IMR-90 (cell line): ENCODE data around the gene DOCK10. TPM values are rescaled to one million over a fixed set of nuclear protein-coding genes. Genes with fewer than 3 reads are reported as not detected.

Experiments
- ATAC-seq: fragments of 200-7000 bp; cut with Tn5 transposase; 2 replicates; pipeline ENCODE4 v1.9.1; 2020; ENCODE audit warnings: low read depth, mild to moderate bottlenecking, moderate library complexity
- BruUV-seq: library from RNA; stranded (reverse); fragments of 400-500 nt; replicated peaks from 2 replicates; lab custom pipeline; 2021; lab: Mats Ljungman, UMichigan
- CTCF ChIA-PET: fragments of 300-600 bp; formaldehyde crosslinking; extraction: SDS; loops from one replicate; lab custom pipeline; 2021; ENCODE audit warnings: antibody characterized with exemption; lab: Yijun Ruan, JAX
- POLR2A ChIA-PET: fragments of 300-600 bp; sonication (Branson Sonifier 250); formaldehyde crosslinking; loops from one replicate; lab custom pipeline; 2022; ENCODE audit warnings: antibody characterized with exemption; ENCODE audit not compliant: unreplicated experiment; lab: Charles Lee
- DNase-seq: peaks from one replicate; pipeline ENCODE4 v3.0.0; 2013
- H2AFZ ChIP-seq: replicated peaks from 2 replicates; pipeline ENCODE3; 2013; ENCODE audit warnings: low read length, mild to moderate bottlenecking; ENCODE audit not compliant: poor library complexity
- H2AK5ac ChIP-seq: 2 replicates; pipeline ENCODE4 v1.6.1; 2013; ENCODE audit warnings: low read depth, low read length, inconsistent platforms
- H2AK9ac ChIP-seq: replicated peaks from 2 replicates; pipeline ENCODE3; 2013; ENCODE audit warnings: mild to moderate bottlenecking, low read depth, low read length, moderate library complexity; ENCODE audit not compliant: poor library complexity
- H2BK120ac ChIP-seq: 2 replicates; pipeline ENCODE4 v1.6.1; 2013; ENCODE audit warnings: low read depth, low read length, inconsistent platforms
- H2BK15ac ChIP-seq: 3 replicates; pipeline ENCODE4 v1.6.1; 2013; ENCODE audit warnings: low read depth, low read length, inconsistent platforms
- H2BK20ac ChIP-seq: 2 replicates; pipeline ENCODE4 v1.6.1; 2013; ENCODE audit warnings: low read depth, mild to moderate bottlenecking, inconsistent platforms, low read length, moderate library complexity
- H2BK5ac ChIP-seq: 2 replicates; pipeline ENCODE4 v1.6.1; 2013; ENCODE audit warnings: mild to moderate bottlenecking, low read depth, low read length, inconsistent platforms; ENCODE audit not compliant: poor library complexity, severe bottlenecking
- H3K14ac ChIP-seq: replicated peaks from 2 replicates; pipeline ENCODE4 v1.6.1; 2013; ENCODE audit warnings: low read depth, low read length, inconsistent platforms
- H3K18ac ChIP-seq: 2 replicates; pipeline ENCODE4 v1.6.1; 2013; ENCODE audit warnings: low read depth, low read length, control low read depth
- H3K23ac ChIP-seq: 2 replicates; pipeline ENCODE4 v1.6.1; 2013; ENCODE audit warnings: low read depth, low read length, inconsistent platforms
- H3K27ac ChIP-seq: 2 replicates; pipeline ENCODE4 v1.5.1; 2013; ENCODE audit warnings: mild to moderate bottlenecking, control low read depth, low read length; ENCODE audit not compliant: insufficient read depth
- H3K27me3 ChIP-seq: 2 replicates; pipeline ENCODE4 v1.6.1; 2013; ENCODE audit warnings: low read length; ENCODE audit not compliant: control insufficient read depth, insufficient read depth
- H3K36me3 ChIP-seq: 2 replicates; pipeline ENCODE4 v1.6.1; 2013; ENCODE audit warnings: low read length, mixed read lengths; ENCODE audit not compliant: control insufficient read depth, insufficient read depth
- H3K4ac ChIP-seq: 2 replicates; pipeline ENCODE4 v1.6.1; 2013; ENCODE audit warnings: low read depth, low read length, inconsistent platforms
- H3K4me1 ChIP-seq: 2 replicates; pipeline ENCODE4 v1.6.1; 2013; ENCODE audit warnings: low read length, mixed read lengths; ENCODE audit not compliant: control insufficient read depth, insufficient read depth
- H3K4me2 ChIP-seq: 2 replicates; pipeline ENCODE4 v1.6.1; 2013; ENCODE audit warnings: low read depth, mild to moderate bottlenecking, control low read depth, low read length, moderate library complexity
- H3K4me3 ChIP-seq: 2 replicates; pipeline ENCODE4 v1.5.1; 2013; ENCODE audit warnings: low read depth, mild to moderate bottlenecking, control low read depth, low read length, moderate library complexity; ENCODE audit not compliant: insufficient read depth
- H3K56ac ChIP-seq: 2 replicates; pipeline ENCODE4 v1.6.1; 2013; ENCODE audit warnings: low read length, inconsistent platforms; ENCODE audit not compliant: insufficient read depth; ENCODE audit errors: extremely low read depth
- H3K79me1 ChIP-seq, 2 experiments: 2 replicates each; pipeline ENCODE4 v1.6.1; 2013; ENCODE audit warnings: low read length in 2 of 2, inconsistent platforms in 1 of 2, low read depth in 1 of 2
- H3K9ac ChIP-seq: 2 replicates; pipeline ENCODE4 v1.6.1; 2013; ENCODE audit warnings: low read depth, low read length, control low read depth
- H3K9me1 ChIP-seq: 2 replicates; pipeline ENCODE4 v1.6.1; 2013; ENCODE audit warnings: low read length, inconsistent platforms; ENCODE audit not compliant: insufficient read depth
- H3K9me3 ChIP-seq: 2 replicates; pipeline ENCODE4 v1.6.1; 2013; ENCODE audit warnings: low read length; ENCODE audit not compliant: control insufficient read depth, insufficient read depth
- H4K20me1 ChIP-seq: 2 replicates; pipeline ENCODE4 v1.6.1; 2013; ENCODE audit warnings: low read length, inconsistent platforms; ENCODE audit not compliant: insufficient read depth
- H4K5ac ChIP-seq: 2 replicates; pipeline ENCODE4 v1.6.1; 2013; ENCODE audit warnings: mild to moderate bottlenecking, low read depth, low read length, control low read depth
- H4K8ac ChIP-seq, 2 experiments: 2 replicates each; pipeline ENCODE4 v1.6.1; 2013; ENCODE audit warnings: low read depth in 2 of 2, low read length in 2 of 2, control low read depth in 1 of 2, inconsistent platforms in 1 of 2
- H4K91ac ChIP-seq: 2 replicates; pipeline ENCODE4 v1.6.1; 2013; ENCODE audit warnings: low read depth, low read length, inconsistent platforms; ENCODE audit not compliant: insufficient read depth
- CEBPB ChIP-seq: IDR thresholded peaks from 2 replicates; pipeline ENCODE4 v1.6.1; 2012; ENCODE audit warnings: low read depth, low read length, improper control_type of control experiment
- FOS ChIP-seq: fragments of 150-350 bp; IDR thresholded peaks from 2 replicates; pipeline ENCODE4 v1.6.1; 2016; ENCODE audit warnings: low read depth, low read length
- MAFK ChIP-seq: IDR thresholded peaks from 2 replicates; pipeline ENCODE4 v1.6.1; 2012; ENCODE audit warnings: low read depth, low read length, improper control_type of control experiment
- MAZ ChIP-seq: IDR thresholded peaks from 2 replicates; pipeline ENCODE4 v1.6.1; 2012; ENCODE audit warnings: low read depth, mild to moderate bottlenecking, low read length, improper control_type of control experiment, moderate library complexity, borderline replicate concordance
- RFX5 ChIP-seq: IDR thresholded peaks from 2 replicates; pipeline ENCODE4 v1.8.0; 2012; ENCODE audit warnings: low read depth, mild to moderate bottlenecking, low read length, moderate library complexity
- SMC3 ChIP-seq: fragments of 150-350 bp; IDR thresholded peaks from 2 replicates; pipeline ENCODE4 v1.6.1; 2016; ENCODE audit warnings: low read depth, mild to moderate bottlenecking, antibody characterized with exemption, low read length, moderate library complexity
- WGBS, 2 experiments: methylation state at CpG; one replicate each; pipeline versions ENCODE4 v1.1.5 to v1.1.7; 2013; ENCODE audit warnings: missing lambda C conversion rate in 2 of 2; ENCODE audit not compliant: insufficient read length in 1 of 2; ENCODE audit errors: extremely low coverage in 2 of 2; 5-methylcytosine and 5-hydroxymethylcytosine counted together
- dilution Hi-C: fragments of 300-500 bp; cut with HindIII; formaldehyde crosslinking; loops from one replicate; pipeline ENCODE4 v1.14.3; 2018; ENCODE audit warnings: low sequenced_read_pairs; ENCODE audit not compliant: unreplicated experiment
- in situ Hi-C: fragments of 300-500 bp; cut with MboI; formaldehyde crosslinking; loops from 3 replicates; pipeline ENCODE4 v1.14.3; 2019; ENCODE audit warnings: low sequenced_read_pairs, inconsistent platforms, mixed read lengths
- intact Hi-C: fragments of 100-400 bp; cut with micrococcal nuclease; formaldehyde crosslinking; loops from 2 replicates; pipeline ENCODE4 v1.10.0; 2022
- polyA plus RNA-seq, 3 experiments: library from polyadenylated mRNA; depleted of rRNA; stranded (reverse); fragments of >200 nt; gene quantifications; 2 replicates each; pipeline ENCODE4 v1.2.3, GENCODE V29; 2012; ENCODE audit warnings: low replicate concordance in 1 of 3
- total RNA-seq: library from RNA; depleted of rRNA; stranded (reverse); fragments of >200 nt; gene quantifications from 2 replicates; pipeline ENCODE4 v1.2.3, GENCODE V29; 2012
- TF ChIP-seq, protein P1 (sequence below): fragments of 150-350 bp; IDR thresholded peaks from 2 replicates; pipeline ENCODE4 v1.6.1; 2017; ENCODE audit warnings: mild to moderate bottlenecking, antibody characterized with exemption, low read length, low read depth
- TF ChIP-seq, protein P2 (sequence below): fragments of 150-350 bp; IDR thresholded peaks from 2 replicates; pipeline ENCODE4 v1.6.1; 2016; ENCODE audit warnings: low read depth, mild to moderate bottlenecking, low read length, moderate library complexity, borderline replicate concordance

Gene DOCK10
- total and polyA plus RNA-seq, 2 of the 4 experiments (the other 2 are of a cell fraction) = 58.6 to 75.3 TPM

DNA sequence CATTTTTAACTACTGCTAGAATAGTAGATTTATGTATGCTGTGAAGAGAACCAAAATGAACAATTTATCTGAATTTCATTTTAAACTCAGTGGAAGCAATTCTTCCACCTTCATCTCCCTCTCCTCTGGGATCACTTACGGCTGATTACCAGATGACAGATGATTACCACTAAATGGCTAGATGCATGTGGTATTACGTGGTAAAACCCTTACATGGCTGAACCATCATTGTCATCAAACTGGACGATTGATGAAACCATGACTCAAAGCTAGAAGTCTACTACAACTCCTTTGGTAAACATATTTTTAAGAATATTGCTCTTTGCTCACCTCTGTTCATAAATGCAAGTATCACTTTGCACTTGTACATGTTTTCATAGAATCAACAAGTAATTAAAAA, 48.5 kb upstream of the DOCK10 start:
- DNase-seq (peak; percentile 65), ATAC-seq (0 out of 2 replicates have a peak, but pooled peaks have one; percentile 14)
- Histone ChIP-seq H3K9ac (no peak overlapping the region), H3K9me1 (no peaks in the 10 kb centered on the region), H3K4ac (peak overlapping the region; percentile 70; the same call in 1 of the 2 replicates), H2BK20ac (peak overlapping the region; percentile 77), H2AK9ac (no peak overlapping the region), H3K4me3 (no peak overlapping the region), H4K91ac (peak overlapping the region; percentile 56; the same call in 1 of the 2 replicates), H3K4me2 (peak overlapping the region; percentile 40; the same call in 1 of the 2 replicates), H3K23ac (peak overlapping the region; percentile 31; the same call in 1 of the 2 replicates), H3K14ac (no peak overlapping the region), H4K20me1 (no peaks in the 10 kb centered on the region), H2BK5ac (peak overlapping the region; percentile 95), H2AK5ac (peak overlapping the region; percentile 46; the same call in 1 of the 2 replicates), H3K79me1 (no peaks in the 10 kb centered on the region), H3K18ac (peak overlapping the region; percentile 92; the same call in 1 of the 2 replicates), H4K8ac (peak overlapping the region in 1 of 2 experiments; percentile 35; a peak in 1 of 4 replicates), H3K36me3 (no peaks in the 10 kb centered on the region), H3K4me1 (peaks cover 5% of the 10 kb centered on the region; the same call in 1 of the 2 replicates), H3K27me3 (no peaks in the 10 kb centered on the region), H3K9me3 (no peaks in the 10 kb centered on the region), H2BK120ac (peak overlapping the region; percentile 78; the same call in 1 of the 2 replicates), H3K27ac (no peak overlapping the region), H2BK15ac (peak overlapping the region; percentile 29; the same call in 1 of the 3 replicates), H3K56ac (0 out of 2 replicates have a peak overlapping the region, but pooled peaks have one; percentile 66), H2AFZ (no peak overlapping the region), H4K5ac (peak overlapping the region; percentile 67; the same call in 1 of the 2 replicates)
- ChIA-PET CTCF (no interaction called here), POLR2A (no interaction called here)
- intact Hi-C loops (no loop called here), in situ Hi-C loops (no loop called here), dilution Hi-C loops (no loop called here)
- no TSS peak for BruUV-seq
- TF ChIP-seq, protein P1, sequence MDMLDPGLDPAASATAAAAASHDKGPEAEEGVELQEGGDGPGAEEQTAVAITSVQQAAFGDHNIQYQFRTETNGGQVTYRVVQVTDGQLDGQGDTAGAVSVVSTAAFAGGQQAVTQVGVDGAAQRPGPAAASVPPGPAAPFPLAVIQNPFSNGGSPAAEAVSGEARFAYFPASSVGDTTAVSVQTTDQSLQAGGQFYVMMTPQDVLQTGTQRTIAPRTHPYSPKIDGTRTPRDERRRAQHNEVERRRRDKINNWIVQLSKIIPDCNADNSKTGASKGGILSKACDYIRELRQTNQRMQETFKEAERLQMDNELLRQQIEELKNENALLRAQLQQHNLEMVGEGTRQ = no peak
- TF ChIP-seq MAZ (no peak), SMC3 (no peak), FOS (no peak), CEBPB (no peak), MAFK (no peak), RFX5 (no peak)
- TF ChIP-seq, protein P2, sequence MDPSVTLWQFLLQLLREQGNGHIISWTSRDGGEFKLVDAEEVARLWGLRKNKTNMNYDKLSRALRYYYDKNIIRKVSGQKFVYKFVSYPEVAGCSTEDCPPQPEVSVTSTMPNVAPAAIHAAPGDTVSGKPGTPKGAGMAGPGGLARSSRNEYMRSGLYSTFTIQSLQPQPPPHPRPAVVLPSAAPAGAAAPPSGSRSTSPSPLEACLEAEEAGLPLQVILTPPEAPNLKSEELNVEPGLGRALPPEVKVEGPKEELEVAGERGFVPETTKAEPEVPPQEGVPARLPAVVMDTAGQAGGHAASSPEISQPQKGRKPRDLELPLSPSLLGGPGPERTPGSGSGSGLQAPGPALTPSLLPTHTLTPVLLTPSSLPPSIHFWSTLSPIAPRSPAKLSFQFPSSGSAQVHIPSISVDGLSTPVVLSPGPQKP = no peak
- WGBS, 2 experiments = no CpG with 5 or more reads among the region's 3 CpGs
